Mucosa of descending colon (tissue), 3 donors: ENCODE data around the gene APOBEC4. TPM values are rescaled to one million over a fixed set of nuclear protein-coding genes. Genes with fewer than 3 reads are reported as not detected.
"Not testable (repeated sequence)": the region's sequence is repeated elsewhere in the genome, so short reads cannot be mapped to it uniquely, and the experiment has no call there.

Experiments used
- ATAC-seq: fragments of 200-7000 bp; cut with Tn5 transposase; one replicate; pipeline ENCODE4 v1.9.1; 2020; ENCODE audit warnings: mild to moderate bottlenecking, moderate library complexity
- DNase-seq, 3 donors: peaks; one replicate each; pipeline ENCODE4 v3.0.0-alpha.2; 2020
- H3K36me3 ChIP-seq: fragments of 200-600 bp; one replicate; pipeline ENCODE4 v1.8.0; 2021; ENCODE audit warnings: low read depth, mild to moderate bottlenecking
- H3K4me1 ChIP-seq: fragments of 200-600 bp; one replicate; pipeline ENCODE4 v1.8.0; 2021; ENCODE audit warnings: low read depth, mild to moderate bottlenecking
- H3K4me3 ChIP-seq: fragments of 200-600 bp; one replicate; pipeline ENCODE4 v1.8.0; 2021; ENCODE audit warnings: mild to moderate bottlenecking
- H3K9me3 ChIP-seq: fragments of 200-600 bp; one replicate; pipeline ENCODE4 v1.8.0; 2021; ENCODE audit warnings: mild to moderate bottlenecking
- CTCF ChIP-seq: fragments of 200-600 bp; IDR thresholded peaks from one replicate; pipeline ENCODE4 v1.8.0; 2022; ENCODE audit warnings: antibody characterized with exemption, mild to moderate bottlenecking
- intact Hi-C, 2 donors: fragments of 100-400 bp; cut with DNase I in 1 of 2; cut with micrococcal nuclease in 1 of 2; formaldehyde crosslinking; loops; one replicate each; pipeline versions ENCODE4 v1.11.0 to v1.11.1; 2022; cut with DNase I, micrococcal nuclease
- total RNA-seq, 3 donors: library from RNA; stranded (reverse); fragmentation: NEBNext Ultra II Directional in 2 of 3; extraction: Animal tissue kit (Norgen Biotek cat#: 25700) in 2 of 3; gene quantifications; one replicate each; pipeline versions ENCODE4 v1.2.1 to v1.2.4, GENCODE V29; 2021 to 2023
- donor health status: DM: no; HTN: no; CAD: no; lungs with moderate emphysema.
- donor health status: DM: no; HTN: no; CAD: no.
- donor health status: DM: no; HTN: yes; CAD: no.

APOBEC4 gene
- total RNA-seq, 3 donors from 2014 or later: 0.55 TPM; not detected in 2

GRCh38 chr1:183688341-183689060 is 35.4 kb upstream of the APOBEC4 start:
- ATAC-seq (no peak), DNase-seq (no peak)
- Histone ChIP-seq H3K4me3 (no peak overlapping the region), H3K36me3 (no peaks in the 10 kb centered on the region), H3K4me1 (no peaks in the 10 kb centered on the region), H3K9me3 (no peaks in the 10 kb centered on the region)
- TF ChIP-seq CTCF: no peak
- intact Hi-C loops: no loop called here

- H3K4me1 ChIP-seq: no peaks in the 10 kb centered on the region
- no peak for TF ChIP-seq CTCF
- ATAC-seq: no peak
- intact Hi-C loops: no loop called here
- H3K9me3 ChIP-seq: no peaks in the 10 kb centered on the region
- H3K36me3 ChIP-seq: no peaks in the 10 kb centered on the region
- no peak for DNase-seq
- H3K4me3 ChIP-seq: no peak overlapping the region
These were observed 34.6 kb upstream of the APOBEC4 start for GRCh38 chr1:183687546-183688304.

- no peak for DNase-seq
- no peak for ATAC-seq
These were observed 33.1 kb upstream of the APOBEC4 start for GRCh38 chr1:183686229-183686628.

DNA sequence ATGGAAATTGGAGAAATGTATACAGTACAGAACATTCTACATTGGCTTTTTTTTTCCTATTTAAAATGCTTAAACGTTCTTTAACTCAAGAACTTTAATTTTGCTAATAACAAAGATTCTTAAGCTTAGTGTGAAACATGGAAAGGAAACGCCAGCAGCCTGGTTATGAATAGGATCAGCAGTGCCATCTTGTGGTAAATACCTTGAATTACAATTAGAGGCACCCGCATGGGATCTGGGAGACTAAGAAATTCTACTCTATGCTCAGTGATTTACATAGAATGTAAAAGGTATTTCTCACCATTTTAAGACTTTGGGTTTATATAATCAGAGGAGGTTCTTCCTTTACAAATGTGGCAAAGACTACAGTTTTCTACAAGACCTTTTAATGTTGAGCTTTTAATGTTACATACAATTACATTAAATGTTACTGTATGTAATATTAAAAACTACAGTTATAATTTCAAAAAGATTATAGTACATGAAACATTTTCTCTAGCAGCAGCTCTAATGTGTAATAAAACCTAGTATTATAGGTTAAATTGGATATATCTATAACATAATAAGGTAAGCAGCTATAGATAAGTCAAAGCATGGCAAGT is 32.1 kb upstream of the APOBEC4 start:
- Histone ChIP-seq H3K36me3 (no peaks in the 10 kb centered on the region), H3K4me3 (no peak overlapping the region), H3K4me1 (no peaks in the 10 kb centered on the region), H3K9me3 (no peaks in the 10 kb centered on the region)
- peak; percentile 61 for TF ChIP-seq CTCF
- peak; percentile 77 for ATAC-seq
- DNase-seq: peak in 1 of 3 donors; percentile 42
- intact Hi-C loops: no loop called here

More at GRCh38 chr1:183686229-183686628, 33.1 kb upstream of the APOBEC4 start:
- H3K4me1 ChIP-seq: no peaks in the 10 kb centered on the region
- no peak overlapping the region for H3K4me3 ChIP-seq
- TF ChIP-seq CTCF: no peak
- no peaks in the 10 kb centered on the region for H3K9me3 ChIP-seq
- intact Hi-C loops: no loop called here
- no peaks in the 10 kb centered on the region for H3K36me3 ChIP-seq

- H3K36me3 ChIP-seq, H3K4me1 ChIP-seq, H3K9me3 ChIP-seq, ATAC-seq, H3K4me3 ChIP-seq, intact Hi-C loops, DNase-seq: not testable (repeated sequence)
These were observed 26.2 kb upstream of the APOBEC4 start for GRCh38 chr1:183679363-183679762.

GRCh38 chr1:183678819-183679218 is 25.7 kb upstream of the APOBEC4 start:
- no peak for DNase-seq
- no peaks in the 10 kb centered on the region for H3K36me3 ChIP-seq
- TF ChIP-seq CTCF: no peak
- ATAC-seq: no peak
- intact Hi-C loops: no loop called here
- H3K4me1 ChIP-seq: no peaks in the 10 kb centered on the region
- no peak overlapping the region for H3K4me3 ChIP-seq
- H3K9me3 ChIP-seq: no peaks in the 10 kb centered on the region
